Stimulated activated CD4-positive, alpha-beta T cell treated with anti-CD3 and anti-CD28 coated beads, Interleukin-2, amount 100 ng/mL, for 24 hours (primary cell): ENCODE results near the gene C13orf42.
A peak's percentile ranks its signal among the peaks of the same experiment; 100 is the strongest.
"Not testable (repeated sequence)": the region's sequence is repeated elsewhere in the genome, so short reads cannot be mapped to it uniquely, and the experiment has no call there.

Source experiments
- DNase-seq, 2 donors: peaks; one replicate each; pipeline ENCODE4 v3.0.0-alpha.2; 2020

Gene C13orf42

DNA sequence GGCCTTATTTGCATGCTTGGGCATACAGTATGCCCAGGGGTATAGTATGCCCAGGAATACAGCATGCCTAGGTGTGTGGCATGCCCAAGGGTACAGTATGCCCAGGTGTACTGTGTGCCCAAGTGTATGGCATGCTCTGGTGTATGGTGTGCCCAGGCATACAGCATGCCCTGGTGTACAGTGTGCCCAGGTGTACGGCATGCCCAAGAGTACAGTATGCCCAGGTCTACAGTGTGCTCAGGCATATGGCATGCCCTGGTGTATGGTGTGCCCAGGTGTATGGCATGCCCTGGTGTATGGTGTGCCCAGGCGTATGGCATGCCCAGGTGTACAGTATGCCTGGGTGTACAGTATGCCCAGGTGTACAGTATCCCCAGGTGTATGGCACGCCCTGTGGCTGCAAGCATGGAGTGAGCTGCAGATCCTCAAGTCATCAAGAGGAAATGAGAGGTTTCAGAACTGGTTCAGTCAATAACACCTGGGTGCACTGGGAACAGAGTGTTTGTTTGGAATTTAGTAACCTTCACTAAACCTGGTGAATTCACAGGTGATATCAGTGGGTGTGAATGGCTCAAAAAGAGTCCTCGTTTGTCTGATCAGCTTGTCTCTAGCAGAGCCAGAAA is 7.8 kb upstream of the C13orf42 start:
- no peak for DNase-seq

- DNase-seq: no peak
Measured at GRCh38 chr13:51113969-51114368, 2.9 kb upstream of the C13orf42 start.

GRCh38 chr13:51113186-51113881 is 2.3 kb upstream of the C13orf42 start:
- DNase-seq: no peak

GRCh38 chr13:51112771-51113170 is 1.7 kb upstream of the C13orf42 start:
- DNase-seq: no peak

DNA sequence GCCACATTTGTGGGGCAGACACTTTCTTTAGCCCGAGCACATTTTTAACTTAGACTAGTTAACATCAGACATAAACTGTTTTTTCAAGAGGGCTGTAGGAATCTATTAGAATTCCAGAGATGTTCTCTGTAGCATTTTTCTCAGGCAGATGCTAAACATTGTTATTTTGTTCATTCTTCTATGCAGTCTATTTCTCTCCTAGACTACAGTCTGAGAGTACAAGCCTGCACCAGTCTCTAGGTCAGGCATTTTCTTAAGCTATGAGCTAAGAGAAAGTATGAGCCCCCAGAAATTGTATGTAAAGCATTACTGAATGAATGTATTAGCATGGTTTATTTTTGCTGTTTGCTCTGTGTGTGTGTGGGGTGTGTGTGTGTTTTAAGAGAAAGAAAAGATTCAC is 923 bp upstream of the C13orf42 start:
- DNase-seq: no peak

- no peak for DNase-seq
Measured at GRCh38 chr13:51107996-51108395, 3.1 kb downstream of the C13orf42 start.

- DNase-seq: no peak
Measured at GRCh38 chr13:51105046-51105445, 6.0 kb downstream of the C13orf42 start.

GRCh38 chr13:51101636-51102235 is 9.3 kb downstream of the C13orf42 start:
- DNase-seq: no peak

DNA sequence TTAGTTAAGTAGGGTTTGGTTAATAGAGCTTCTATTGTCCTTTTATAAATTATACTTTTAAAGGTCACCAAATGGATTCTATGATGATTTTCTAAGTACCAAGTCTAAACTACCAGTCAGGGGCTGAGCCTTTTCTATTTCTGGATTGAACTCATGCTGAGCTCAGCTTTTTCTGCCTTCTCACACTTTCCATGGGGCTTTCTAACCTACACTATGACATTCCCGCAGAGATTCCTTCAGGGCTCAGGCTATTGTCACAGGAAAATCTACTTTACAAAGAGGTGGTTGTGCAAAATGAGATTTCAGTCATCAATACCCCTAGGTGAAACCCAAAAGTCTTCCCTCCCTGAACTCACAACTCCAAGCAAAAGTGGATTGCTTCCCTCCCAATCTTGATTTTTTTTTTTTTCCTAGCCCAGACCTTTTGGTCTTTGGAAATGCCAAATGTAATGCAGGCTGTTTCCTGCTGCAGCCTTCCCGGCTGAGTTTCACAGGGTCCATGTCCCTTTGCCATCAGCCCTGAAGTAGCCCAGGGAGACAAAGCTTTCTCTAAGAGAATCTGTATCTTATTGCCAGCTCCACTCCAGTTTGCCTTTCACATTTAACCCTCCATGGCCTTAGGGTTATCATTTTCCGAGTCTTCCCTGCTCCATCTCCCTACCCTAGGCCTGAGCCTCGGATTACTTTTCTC is 13.6 kb downstream of the C13orf42 start:
- DNase-seq: no peak

DNA sequence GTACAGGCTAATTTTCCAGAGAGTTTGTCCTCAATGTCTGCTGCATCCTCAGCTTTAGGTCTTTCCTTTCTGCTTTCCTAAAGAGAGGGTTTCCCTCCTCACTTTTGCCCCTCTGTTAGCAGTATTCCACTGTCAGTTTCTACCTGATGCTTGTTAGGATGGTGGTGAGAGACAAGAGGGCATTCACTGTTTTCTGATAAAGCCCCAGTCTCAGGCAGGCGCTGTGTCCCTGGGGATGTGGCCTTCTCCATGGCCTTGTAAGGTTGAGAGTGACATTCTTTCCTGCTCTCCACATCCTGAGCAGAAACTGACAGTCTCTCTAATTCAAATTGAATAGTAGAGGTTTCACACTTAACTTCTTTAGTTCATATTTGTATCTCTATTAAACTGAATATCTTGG is 14.9 kb downstream of the C13orf42 start:
- DNase-seq: no peak

DNA sequence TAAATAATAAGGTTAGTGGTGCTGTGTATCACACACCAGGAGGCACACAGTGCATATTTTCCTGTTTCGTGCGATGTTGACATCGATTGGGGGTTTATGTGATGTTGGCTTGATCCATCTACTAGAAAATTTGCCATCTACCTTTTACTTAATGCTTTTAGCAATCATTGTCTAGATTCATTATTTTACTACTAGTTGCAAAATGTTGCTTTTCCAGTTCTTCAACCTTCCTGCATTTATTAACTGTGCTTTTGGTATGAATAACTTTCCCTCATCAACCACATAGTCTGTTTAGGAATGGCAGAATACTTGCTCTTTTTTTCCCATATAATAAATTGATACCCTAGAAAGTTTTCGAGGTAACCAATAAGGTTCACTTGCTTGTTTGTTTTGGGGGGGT is 17.5 kb downstream of the C13orf42 start:
- DNase-seq: no peak

- DNase-seq: no peak
Measured at GRCh38 chr13:51091839-51092238, 19.2 kb downstream of the C13orf42 start.

GRCh38 chr13:51083706-51084105 is 27.4 kb downstream of the C13orf42 start:
- DNase-seq: no peak

DNA sequence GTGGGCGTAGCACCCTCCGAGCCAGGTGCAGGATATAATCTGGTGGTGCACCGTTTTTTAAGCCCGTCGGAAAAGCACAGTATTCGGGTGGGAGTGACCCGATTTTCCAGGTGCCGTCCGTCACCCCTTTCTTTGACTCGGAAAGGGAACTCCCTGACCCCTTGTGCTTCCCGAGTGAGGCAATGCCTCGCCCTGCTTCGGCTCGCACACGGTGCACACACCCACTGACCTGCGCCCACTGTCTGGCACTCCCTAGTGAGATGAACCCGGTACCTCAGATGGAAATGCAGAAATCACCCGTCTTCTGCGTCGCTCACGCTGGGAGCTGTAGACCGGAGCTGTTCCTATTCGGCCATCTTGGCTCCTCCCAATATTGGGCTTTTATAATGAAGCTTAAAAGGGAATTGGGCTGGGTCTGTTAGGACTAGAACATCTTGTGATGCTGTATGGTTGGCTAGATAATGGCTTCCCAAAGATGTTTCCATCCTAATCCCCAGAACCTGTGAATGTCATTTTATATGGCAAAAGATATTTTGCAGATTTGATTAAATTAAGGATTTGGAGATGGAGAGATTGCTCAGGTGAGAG is 30.5 kb downstream of the C13orf42 start:
- not testable (repeated sequence) for DNase-seq

GRCh38 chr13:51071493-51071892 is 39.6 kb downstream of the C13orf42 start:
- no peak for DNase-seq

DNA sequence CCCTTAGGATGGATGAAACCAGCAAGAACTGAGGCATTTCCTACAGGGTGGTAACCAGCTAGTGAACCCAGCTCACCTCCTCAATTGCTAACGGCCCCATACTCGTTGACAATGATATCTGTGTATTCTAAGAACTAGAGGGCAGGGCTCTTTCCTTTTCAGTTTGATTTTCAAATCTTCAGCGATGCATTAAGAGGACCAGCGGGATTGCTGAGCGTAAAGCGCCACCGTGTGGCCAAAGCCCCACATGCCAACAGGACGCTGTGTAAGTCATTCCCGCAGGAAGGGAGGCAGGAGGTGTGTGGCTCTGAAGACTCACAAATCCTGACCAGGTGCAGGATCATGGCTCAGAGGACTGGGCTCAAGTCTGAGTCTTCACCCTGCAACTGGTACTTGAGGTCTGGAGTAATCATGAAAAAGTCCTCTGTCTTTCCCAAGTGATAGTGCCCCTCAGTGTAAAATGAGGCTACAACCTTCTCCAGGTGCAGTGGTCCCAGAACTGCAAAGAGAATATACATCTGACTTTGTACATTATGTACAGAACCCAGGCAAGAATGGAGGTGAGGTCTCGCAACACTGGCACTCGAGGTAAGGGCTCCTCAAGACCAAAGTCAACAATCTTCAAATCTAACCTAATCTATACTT is 40.9 kb downstream of the C13orf42 start:
- peak; percentile 83 to 85 for DNase-seq

GRCh38 chr13:51068501-51068900 is 42.6 kb downstream of the C13orf42 start:
- DNase-seq: no peak

- no peak for DNase-seq
Measured at GRCh38 chr13:51067706-51068105, 43.4 kb downstream of the C13orf42 start.

DNA sequence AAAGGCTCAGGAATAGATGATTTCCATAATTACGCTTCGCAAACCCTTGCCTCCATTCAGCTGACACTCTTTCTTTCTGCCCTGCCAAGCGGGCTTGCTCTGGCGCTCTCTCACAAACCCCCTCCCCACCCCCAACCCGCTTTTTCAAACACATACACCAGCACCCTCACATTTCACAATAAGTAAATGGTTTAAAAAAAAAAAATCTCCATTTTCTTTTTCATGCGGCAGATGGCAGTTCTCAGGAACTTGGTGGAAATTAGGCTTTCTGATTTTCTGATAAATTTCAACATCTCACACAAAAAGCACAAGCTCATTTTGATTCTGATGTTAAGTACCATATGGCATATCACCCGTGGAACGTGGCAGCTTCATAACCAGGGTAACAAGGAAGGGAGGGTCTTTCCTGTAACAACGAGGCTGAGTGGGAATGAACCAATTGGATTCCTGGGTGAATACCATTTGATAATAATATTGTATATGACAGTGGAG is 43.8 kb downstream of the C13orf42 start:
- DNase-seq: no peak

DNA sequence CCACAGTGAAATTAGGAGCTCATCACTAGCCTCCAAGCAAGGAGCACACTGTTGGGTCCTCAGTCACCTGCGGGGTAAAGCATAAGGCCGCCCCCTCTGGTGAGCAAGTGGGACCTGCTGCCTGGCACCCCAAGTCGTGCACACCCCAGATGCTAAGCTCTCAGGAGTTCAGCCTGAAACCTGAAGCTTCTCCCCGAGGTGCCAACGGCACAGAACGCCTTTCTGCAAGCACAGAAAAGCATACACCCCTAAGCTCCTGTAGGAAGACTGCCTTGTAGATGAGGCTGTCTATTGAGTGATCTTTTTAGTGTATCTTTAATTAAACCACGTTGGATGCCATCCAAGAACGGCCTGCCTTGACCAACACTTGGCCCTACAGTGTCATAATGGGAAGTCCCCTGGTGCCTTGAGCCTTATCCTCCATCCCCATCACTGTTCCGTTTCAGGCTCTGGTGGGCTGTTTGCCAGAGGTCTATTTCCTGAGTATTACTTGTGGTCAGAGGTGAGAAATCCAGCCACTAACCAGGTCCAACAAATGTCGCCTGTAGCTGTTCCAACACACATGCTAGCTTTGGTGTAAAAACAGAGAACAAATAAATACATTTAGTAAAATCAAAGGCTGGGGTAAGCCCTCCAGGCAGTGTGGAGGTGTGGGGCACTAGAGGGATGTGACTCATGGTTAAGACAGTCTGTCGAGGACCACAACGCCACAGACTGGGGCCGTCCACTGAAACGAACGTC is 44.8 kb downstream of the C13orf42 start:
- DNase-seq: no peak

GRCh38 chr13:51065372-51066090 is 45.5 kb downstream of the C13orf42 start:
- DNase-seq: no peak
